PC-9 (cell line): ENCODE data around the gene SPR. TPM values are rescaled to one million over a fixed set of nuclear protein-coding genes. Genes with fewer than 3 reads are reported as not detected.

Source experiments
- BruUV-seq: library from RNA; stranded (reverse); fragments of 400-500 nt; replicated peaks from 2 replicates; lab custom pipeline; 2021; lab: Mats Ljungman, UMichigan
- CTCF ChIA-PET: fragments of 300-600 bp; sonication (Branson Sonifier 250); formaldehyde crosslinking; loops from one replicate; lab custom pipeline; 2022; ENCODE audit warnings: antibody characterized with exemption; lab: Charles Lee
- POLR2A ChIA-PET: fragments of 300-600 bp; sonication (Branson Sonifier 250); formaldehyde crosslinking; loops from one replicate; lab custom pipeline; 2022; ENCODE audit warnings: antibody characterized with exemption; ENCODE audit not compliant: unreplicated experiment; lab: Charles Lee
- DNase-seq, 2 experiments: peaks; one replicate each; pipeline versions ENCODE4 v3.0.0 to v3.0.0-alpha.2; 2015 to 2022; ENCODE audit warnings: mixed read lengths in 1 of 2
- H2AFZ ChIP-seq: fragments of 200-600 bp; sonication (generic); 2 replicates; pipeline ENCODE4 v1.8.1; 2017; ENCODE audit warnings: antibody characterized with exemption
- H3F3A ChIP-seq: fragments of 200-600 bp; sonication (generic); 2 replicates; pipeline ENCODE4 v1.8.1; 2017; ENCODE audit warnings: antibody characterized with exemption, mild to moderate bottlenecking, low read depth; ENCODE audit not compliant: insufficient read depth
- H3K27ac ChIP-seq: fragments of 200-600 bp; sonication (generic); 2 replicates; pipeline ENCODE4 v1.6.1; 2016; ENCODE audit warnings: mixed run types
- H3K27me3 ChIP-seq: fragments of 200-600 bp; sonication (generic); 2 replicates; pipeline ENCODE4 v1.6.1; 2016; ENCODE audit warnings: low read depth, mixed run types; ENCODE audit not compliant: insufficient read depth
- H3K36me3 ChIP-seq: fragments of 200-600 bp; sonication (generic); 2 replicates; pipeline ENCODE4 v1.6.1; 2016; ENCODE audit warnings: low read depth, mixed run types
- H3K4me1 ChIP-seq: fragments of 200-600 bp; sonication (generic); replicated peaks from 2 replicates; pipeline ENCODE4 v1.6.1; 2016; ENCODE audit warnings: mixed run types; ENCODE audit not compliant: insufficient read depth
- H3K4me2 ChIP-seq: fragments of 200-600 bp; sonication (generic); 2 replicates; pipeline ENCODE4 v1.6.1; 2017; ENCODE audit warnings: mixed run types
- H3K4me3 ChIP-seq: fragments of 200-600 bp; sonication (generic); 2 replicates; pipeline ENCODE4 v1.6.1; 2016; ENCODE audit warnings: mixed run types
- H3K79me2 ChIP-seq: fragments of 200-600 bp; sonication (generic); 2 replicates; pipeline ENCODE4 v1.6.1; 2017; ENCODE audit warnings: low read depth, mixed run types
- H3K9me2 ChIP-seq: fragments of 200-600 bp; sonication (generic); 2 replicates; pipeline ENCODE4 v1.8.1; 2017; ENCODE audit warnings: mild to moderate bottlenecking; ENCODE audit not compliant: insufficient read depth
- H3K9me3 ChIP-seq: fragments of 200-600 bp; sonication (generic); 2 replicates; pipeline ENCODE4 v1.8.1; 2016; ENCODE audit warnings: low read depth; ENCODE audit not compliant: insufficient read depth
- H4K20me1 ChIP-seq: fragments of 200-600 bp; sonication (generic); 2 replicates; pipeline ENCODE4 v1.8.1; 2017; ENCODE audit not compliant: insufficient read depth
- CTCF ChIP-seq: fragments of 200-600 bp; sonication (generic); conservative IDR thresholded peaks from 2 replicates; pipeline ENCODE4 v1.6.1; 2017; ENCODE audit warnings: mixed run types, antibody characterized with exemption, mild to moderate bottlenecking, moderate library complexity
- EZH2 ChIP-seq: fragments of 200-600 bp; sonication (generic); IDR thresholded peaks from 2 replicates; pipeline ENCODE4 v1.8.0; 2017; ENCODE audit warnings: antibody characterized with exemption, low read depth
- intact Hi-C: fragments of 100-400 bp; cut with micrococcal nuclease; formaldehyde crosslinking; loops from one replicate; pipeline ENCODE4 v1.10.0; 2022; ENCODE audit not compliant: unreplicated experiment
- total RNA-seq: library from RNA; stranded (reverse); gene quantifications from 2 replicates; pipeline ENCODE4 v1.2.3, GENCODE V29; 2021

SPR gene
- total RNA-seq, 1 experiment from 2014 or later: 33.6 TPM

DNA sequence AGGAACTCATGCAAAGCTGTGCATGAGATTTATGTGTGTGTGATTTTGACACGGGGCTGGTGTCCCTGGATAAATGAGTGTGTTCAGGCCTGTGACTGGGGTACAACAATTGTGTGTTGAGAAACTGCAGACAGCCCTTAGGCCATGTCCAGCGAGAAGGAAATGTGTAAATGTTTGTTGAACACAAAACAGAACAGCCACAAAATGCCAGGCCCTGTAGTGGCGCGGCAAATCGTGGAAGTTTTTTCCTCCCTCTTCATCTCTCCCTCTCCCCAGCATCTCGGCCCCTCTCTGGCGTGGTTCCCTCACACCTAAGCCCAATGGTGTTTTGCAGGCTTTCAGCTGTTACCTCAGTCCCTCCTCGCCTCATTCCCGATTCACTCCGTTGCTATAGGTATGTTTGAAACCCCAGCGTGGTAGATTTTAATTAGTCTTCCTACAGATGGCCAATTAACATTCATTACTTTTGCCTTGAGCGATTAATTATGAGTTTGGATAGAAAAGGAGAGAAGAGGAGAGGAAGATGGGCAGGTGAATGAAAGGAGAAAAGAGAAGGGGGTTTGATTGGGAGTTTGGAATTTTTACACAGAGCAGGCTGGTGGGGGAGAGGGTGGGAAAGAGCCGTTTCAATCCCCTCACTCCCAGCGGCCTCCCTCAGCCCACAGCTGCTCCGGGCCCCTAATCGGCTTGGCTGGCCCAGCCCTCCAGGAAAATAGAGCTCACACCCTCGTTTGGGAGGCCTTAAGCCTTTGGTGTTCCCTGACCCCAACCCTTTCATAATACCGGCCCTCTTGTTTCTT is 10.8 kb downstream of the SPR start:
- no peak overlapping the region for H3K4me2 ChIP-seq
- H3K79me2 ChIP-seq: no peaks in the 10 kb centered on the region
- H3K36me3 ChIP-seq: no peaks in the 10 kb centered on the region
- no peak for DNase-seq
- H3K27me3 ChIP-seq: peaks cover 32% of the 10 kb centered on the region; the same call in 1 of the 2 replicates
- no peak overlapping the region for H3K4me3 ChIP-seq
- peaks cover 4% of the 10 kb centered on the region; the same call in 1 of the 2 replicates for H3F3A ChIP-seq
- H3K9me3 ChIP-seq: no peaks in the 10 kb centered on the region
- intact Hi-C loops: no loop called here
- no TSS peak for BruUV-seq
- peaks cover 4% of the 10 kb centered on the region; the same call in 1 of the 2 replicates for H4K20me1 ChIP-seq
- 0 out of 2 replicates have a peak, but pooled peaks cover under 1% of the 10 kb centered on the region for H3K4me1 ChIP-seq
- CTCF ChIA-PET: interaction anchor here (1.5 kb wide), 1 partner anchor 10 kb away, joined by 6 read pairs; the partner anchor contains the start of gene SPR
- no peaks in the 10 kb centered on the region for H3K9me2 ChIP-seq
- H2AFZ ChIP-seq: no peak overlapping the region
- POLR2A ChIA-PET: no interaction called here
- H3K27ac ChIP-seq: no peak overlapping the region
- TF ChIP-seq CTCF (no peak), EZH2 (no peak)

DNA sequence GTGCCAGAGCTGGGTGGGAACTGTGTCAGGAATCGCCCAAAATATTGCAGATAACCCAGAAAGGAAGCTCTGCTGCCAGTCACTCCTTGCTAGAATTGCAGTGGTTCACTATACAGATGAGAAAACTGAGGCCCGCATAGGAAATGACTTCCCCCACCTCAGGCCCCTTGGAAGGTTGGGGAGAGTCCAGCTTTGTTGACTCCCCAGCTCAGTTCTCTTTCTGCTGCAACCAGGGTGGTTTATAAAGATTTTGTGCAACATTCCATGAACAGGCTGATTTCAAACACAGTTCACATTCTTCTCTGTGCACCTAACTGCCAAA is 11.3 kb downstream of the SPR start:
- CTCF ChIA-PET: interaction anchor here (1.5 kb wide), 1 partner anchor 11 kb away, joined by 6 read pairs; the partner anchor contains the start of gene SPR
- Histone ChIP-seq H3K79me2 (no peaks in the 10 kb centered on the region), H2AFZ (no peak overlapping the region), H3K36me3 (no peaks in the 10 kb centered on the region), H3K4me3 (no peak overlapping the region), H3K4me2 (no peak overlapping the region), H4K20me1 (no peaks in the 10 kb centered on the region), H3K27me3 (peaks cover 35% of the 10 kb centered on the region), H3K9me3 (no peaks in the 10 kb centered on the region), H3K9me2 (no peaks in the 10 kb centered on the region), H3K27ac (no peak overlapping the region), H3F3A (no peaks in the 10 kb centered on the region), H3K4me1 (no peaks in the 10 kb centered on the region)
- no TSS peak for BruUV-seq
- intact Hi-C loops: no loop called here
- TF ChIP-seq CTCF (no peak), EZH2 (no peak)
- POLR2A ChIA-PET: interaction anchor here (0.7 kb wide), 1 partner anchor 270 kb away, joined by 3 read pairs; no protein-coding TSS in a partner anchor
- no peak for DNase-seq

DNA sequence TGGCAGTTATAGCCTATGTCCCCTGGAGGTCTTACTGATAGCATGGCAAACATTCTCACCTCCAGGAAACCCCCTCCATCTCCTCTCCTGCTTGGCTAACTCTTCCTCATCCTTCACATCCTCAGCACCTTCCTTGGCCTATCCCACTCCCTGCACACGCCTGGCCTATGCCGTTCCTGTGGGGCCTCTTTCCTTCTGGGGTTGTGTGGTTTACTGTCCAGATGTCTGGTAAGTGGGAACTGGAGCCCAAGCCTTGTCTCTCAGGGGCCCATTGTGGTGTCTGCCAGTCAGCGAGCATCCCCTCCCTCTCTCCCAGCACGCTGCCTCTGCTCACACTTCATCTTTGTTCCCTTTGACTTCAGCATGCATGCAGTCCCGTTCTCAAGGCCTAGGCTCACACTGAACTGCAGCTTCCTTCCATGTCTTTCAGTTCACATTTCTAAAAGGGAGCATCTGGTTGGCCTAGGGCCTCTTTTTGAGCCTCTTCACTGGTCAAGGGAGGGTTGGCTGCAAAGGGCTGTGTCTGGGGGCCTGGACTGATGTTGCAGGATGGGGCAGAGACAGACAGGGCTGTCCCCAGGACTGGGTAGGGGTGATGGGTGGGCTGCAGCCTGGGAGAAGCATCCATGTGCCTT is 13.1 kb downstream of the SPR start:
- TF ChIP-seq CTCF (no peak), EZH2 (no peak)
- DNase-seq: no peak
- Histone ChIP-seq H3K9me2 (no peaks in the 10 kb centered on the region), H3K36me3 (no peaks in the 10 kb centered on the region), H3K27me3 (peaks cover 37% of the 10 kb centered on the region), H3K27ac (no peak overlapping the region), H3F3A (no peaks in the 10 kb centered on the region), H3K4me2 (no peak overlapping the region), H3K79me2 (no peaks in the 10 kb centered on the region), H4K20me1 (no peaks in the 10 kb centered on the region), H2AFZ (no peak overlapping the region), H3K4me3 (no peak overlapping the region), H3K9me3 (no peaks in the 10 kb centered on the region), H3K4me1 (0 out of 2 replicates have a peak, but pooled peaks cover 2% of the 10 kb centered on the region)
- BruUV-seq: no TSS peak
- ChIA-PET CTCF (no interaction called here), POLR2A (no interaction called here)
- intact Hi-C loops: no loop called here
